ENCODE results near the gene TTC39B.
"Not testable (repeated sequence)": the region's sequence is repeated elsewhere in the genome, so short reads cannot be mapped to it uniquely, and the experiment has no call there.

Gene TTC39B

GRCh38 chr9:15306757-15307522 lies at the start of gene TTC39B:
TSS of gene TTC39B (minus strand) at chr9:15307216. CDS start at chr9:15307125, 91 bp downstream.
- Mint-ChIP-seq H3K9me3 (no peaks in the 10 kb centered on the region), H3K27me3 (no peaks in the 10 kb centered on the region), H3K4me3 (peak within 1 kb of the TSS; percentile 96), H3K36me3 (ENCODE audit: low read depth) (no peaks in the 10 kb centered on the region), H3K27ac (peak within 1 kb of the TSS; percentile 89), H3K4me1 (ENCODE audit: low read depth) (peaks cover 45% of the 10 kb centered on the region)

GRCh38 chr9:15355669-15356068 lies 48.7 kb upstream of the TTC39B start:
- no peaks in the 10 kb centered on the region for H3K9me3 Mint-ChIP-seq
- peaks cover 26% of the 10 kb centered on the region for H3K4me1 Mint-ChIP-seq (ENCODE audit: low read depth)

GRCh38 chr9:15354713-15355112 lies 47.7 kb upstream of the TTC39B start:
- no peaks in the 10 kb centered on the region for H3K36me3 Mint-ChIP-seq (ENCODE audit: low read depth)
- no peak overlapping the region for H3K27ac Mint-ChIP-seq
- H3K4me1 Mint-ChIP-seq (ENCODE audit: low read depth): peaks cover 32% of the 10 kb centered on the region
- H3K9me3 Mint-ChIP-seq: no peaks in the 10 kb centered on the region
- no peak overlapping the region for H3K4me3 Mint-ChIP-seq
- no peaks in the 10 kb centered on the region for H3K27me3 Mint-ChIP-seq

More at GRCh38 chr9:15355669-15356068, 48.7 kb upstream of the TTC39B start:
- Mint-ChIP-seq H3K4me3 (no peak overlapping the region), H3K27me3 (no peaks in the 10 kb centered on the region), H3K27ac (no peak overlapping the region), H3K36me3 (ENCODE audit: low read depth) (no peaks in the 10 kb centered on the region)

GRCh38 chr9:15353892-15354291 lies 46.9 kb upstream of the TTC39B start:
- Mint-ChIP-seq H3K4me1 (ENCODE audit: low read depth) (peaks cover 33% of the 10 kb centered on the region), H3K9me3 (no peaks in the 10 kb centered on the region), H3K4me3 (no peak overlapping the region), H3K36me3 (ENCODE audit: low read depth) (no peaks in the 10 kb centered on the region), H3K27me3 (no peaks in the 10 kb centered on the region), H3K27ac (peak overlapping the region; percentile 28)

GRCh38 chr9:15352306-15352705 lies 45.3 kb upstream of the TTC39B start:
- H3K9me3 Mint-ChIP-seq: no peaks in the 10 kb centered on the region
- H3K4me1 Mint-ChIP-seq (ENCODE audit: low read depth): peaks cover 32% of the 10 kb centered on the region
- no peak overlapping the region for H3K27ac Mint-ChIP-seq
- no peaks in the 10 kb centered on the region for H3K27me3 Mint-ChIP-seq
- no peak overlapping the region for H3K4me3 Mint-ChIP-seq
- no peaks in the 10 kb centered on the region for H3K36me3 Mint-ChIP-seq (ENCODE audit: low read depth)

GRCh38 chr9:15349892-15350761 lies 43.1 kb upstream of the TTC39B start:
- Mint-ChIP-seq H3K4me3 (no peak overlapping the region), H3K9me3 (no peaks in the 10 kb centered on the region), H3K27ac (no peak overlapping the region), H3K36me3 (ENCODE audit: low read depth) (no peaks in the 10 kb centered on the region), H3K4me1 (ENCODE audit: low read depth) (peaks cover 20% of the 10 kb centered on the region), H3K27me3 (no peaks in the 10 kb centered on the region)

- Mint-ChIP-seq H3K27ac (no peak overlapping the region), H3K9me3 (no peaks in the 10 kb centered on the region), H3K4me1 (ENCODE audit: low read depth) (peaks cover 12% of the 10 kb centered on the region), H3K27me3 (no peaks in the 10 kb centered on the region), H3K36me3 (ENCODE audit: low read depth) (no peaks in the 10 kb centered on the region), H3K4me3 (no peak overlapping the region)
Observed at GRCh38 chr9:15346837-15347236, 39.8 kb upstream of the TTC39B start.

- Mint-ChIP-seq H3K27ac (no peak overlapping the region), H3K4me3 (no peak overlapping the region), H3K27me3 (no peaks in the 10 kb centered on the region), H3K4me1 (ENCODE audit: low read depth) (no peaks in the 10 kb centered on the region), H3K36me3 (ENCODE audit: low read depth) (no peaks in the 10 kb centered on the region), H3K9me3 (no peaks in the 10 kb centered on the region)
Observed at GRCh38 chr9:15344191-15344590, 37.2 kb upstream of the TTC39B start.

- no peaks in the 10 kb centered on the region for H3K4me1 Mint-ChIP-seq (ENCODE audit: low read depth)
- no peak overlapping the region for H3K27ac Mint-ChIP-seq
- no peaks in the 10 kb centered on the region for H3K27me3 Mint-ChIP-seq
Observed at GRCh38 chr9:15333376-15333881, 26.4 kb upstream of the TTC39B start.

GRCh38 chr9:15332939-15333338 lies 25.9 kb upstream of the TTC39B start:
- Mint-ChIP-seq H3K4me3 (no peak overlapping the region), H3K4me1 (ENCODE audit: low read depth) (no peaks in the 10 kb centered on the region), H3K9me3 (no peaks in the 10 kb centered on the region), H3K27me3 (no peaks in the 10 kb centered on the region), H3K36me3 (ENCODE audit: low read depth) (no peaks in the 10 kb centered on the region), H3K27ac (no peak overlapping the region)

More at GRCh38 chr9:15333376-15333881, 26.4 kb upstream of the TTC39B start:
- Mint-ChIP-seq H3K4me3 (no peak overlapping the region), H3K9me3 (no peaks in the 10 kb centered on the region), H3K36me3 (ENCODE audit: low read depth) (no peaks in the 10 kb centered on the region)

- Mint-ChIP-seq H3K4me3 (no peak overlapping the region), H3K4me1 (ENCODE audit: low read depth) (no peaks in the 10 kb centered on the region), H3K9me3 (peaks cover 3% of the 10 kb centered on the region), H3K36me3 (ENCODE audit: low read depth) (no peaks in the 10 kb centered on the region), H3K27ac (no peak overlapping the region), H3K27me3 (no peaks in the 10 kb centered on the region)
Observed at GRCh38 chr9:15329539-15330109, 22.6 kb upstream of the TTC39B start.

GRCh38 chr9:15328946-15329345 lies 21.9 kb upstream of the TTC39B start:
- no peaks in the 10 kb centered on the region for H3K27me3 Mint-ChIP-seq
- no peak overlapping the region for H3K27ac Mint-ChIP-seq
- no peak overlapping the region for H3K4me3 Mint-ChIP-seq
- H3K36me3 Mint-ChIP-seq (ENCODE audit: low read depth): no peaks in the 10 kb centered on the region
- H3K4me1 Mint-ChIP-seq (ENCODE audit: low read depth): no peaks in the 10 kb centered on the region
- peaks cover 4% of the 10 kb centered on the region for H3K9me3 Mint-ChIP-seq

GRCh38 chr9:15322695-15323094 lies 15.7 kb upstream of the TTC39B start:
- H3K4me1 Mint-ChIP-seq (ENCODE audit: low read depth); H3K27ac Mint-ChIP-seq; H3K27me3 Mint-ChIP-seq; H3K36me3 Mint-ChIP-seq (ENCODE audit: low read depth); H3K4me3 Mint-ChIP-seq: not testable (repeated sequence)
- H3K9me3 Mint-ChIP-seq: peaks cover 13% of the 10 kb centered on the region

GRCh38 chr9:15319661-15320060 lies 12.6 kb upstream of the TTC39B start:
- H3K4me1 Mint-ChIP-seq (ENCODE audit: low read depth); H3K9me3 Mint-ChIP-seq; H3K27ac Mint-ChIP-seq: not testable (repeated sequence)

GRCh38 chr9:15317836-15318235 lies 10.8 kb upstream of the TTC39B start:
- peaks cover 6% of the 10 kb centered on the region for H3K4me1 Mint-ChIP-seq (ENCODE audit: low read depth)
- peaks cover 13% of the 10 kb centered on the region for H3K9me3 Mint-ChIP-seq
- H3K36me3 Mint-ChIP-seq (ENCODE audit: low read depth): peaks cover 13% of the 10 kb centered on the region
- H3K4me3 Mint-ChIP-seq: no peak overlapping the region
- H3K27me3 Mint-ChIP-seq: no peaks in the 10 kb centered on the region
- H3K27ac Mint-ChIP-seq: no peak overlapping the region

More at GRCh38 chr9:15319661-15320060, 12.6 kb upstream of the TTC39B start:
- H3K27me3 Mint-ChIP-seq; H3K36me3 Mint-ChIP-seq (ENCODE audit: low read depth); H3K4me3 Mint-ChIP-seq: not testable (repeated sequence)

Measured in stimulated activated naive CD8-positive, alpha-beta T cell treated with anti-CD3 and anti-CD28 coated beads, Interleukin-15, Interleukin-2, amounts not matched to agents 100 ng/mL and 50 ng/mL, for 24 hours (primary cell).